ENCODE measurements around the gene BRIP1.

- TF ChIP-seq CTCF (conservative IDR thresholded peaks at IDR 0.05 in 1 of 2, IDR thresholded peaks at IDR 0.05 in 1 of 2; ENCODE audit: low read depth in 1 of 2, low read length in 2 of 2) (no peak), EZH2 (IDR thresholded peaks at IDR 0.05; ENCODE audit: low read length, missing control alignments) (no peak)
Measured at GRCh38 chr17:61716225-61716829, 147.0 kb downstream of the BRIP1 start.
